H9 (cell line): ENCODE results near the gene KREMEN1. TPM values are rescaled to one million over a fixed set of nuclear protein-coding genes. Genes with fewer than 3 reads are reported as not detected.

ENCODE experiments used
- DNase-seq: peaks from one replicate; pipeline ENCODE4 v3.0.0-alpha.2; 2017
- H2AFZ ChIP-seq: one replicate; pipeline ENCODE4 v1.6.1; 2013; ENCODE audit warnings: mild to moderate bottlenecking, low read length, control low read depth, moderate library complexity
- H2AK5ac ChIP-seq: 2 replicates; pipeline ENCODE4 v1.6.1; 2013; ENCODE audit warnings: low read length, control low read depth, mixed read lengths; ENCODE audit not compliant: insufficient read length
- H2BK120ac ChIP-seq: one replicate; pipeline ENCODE4 v1.6.1; 2013; ENCODE audit warnings: low read depth, mild to moderate bottlenecking, low read length, control low read depth, inconsistent platforms; ENCODE audit not compliant: poor library complexity, severe bottlenecking
- H2BK12ac ChIP-seq: 2 replicates; pipeline ENCODE4 v1.6.1; 2013; ENCODE audit warnings: low read length, control low read depth, mixed read lengths, low read depth; ENCODE audit not compliant: insufficient read length
- H2BK15ac ChIP-seq: 2 replicates; pipeline ENCODE4 v1.6.1; 2013; ENCODE audit warnings: low read depth, low read length, control low read depth
- H2BK20ac ChIP-seq: one replicate; pipeline ENCODE4 v1.6.1; 2013; ENCODE audit warnings: low read depth, mild to moderate bottlenecking, low read length, control low read depth, inconsistent platforms; ENCODE audit not compliant: poor library complexity, severe bottlenecking
- H2BK5ac ChIP-seq: 2 replicates; pipeline ENCODE4 v1.6.1; 2013; ENCODE audit warnings: low read length, control low read depth, mixed read lengths; ENCODE audit not compliant: insufficient read length
- H3K14ac ChIP-seq: 2 replicates; pipeline ENCODE4 v1.6.1; 2013; ENCODE audit warnings: low read length, control low read depth; ENCODE audit not compliant: insufficient read depth
- H3K18ac ChIP-seq: 2 replicates; pipeline ENCODE4 v1.6.1; 2013; ENCODE audit warnings: low read depth, mild to moderate bottlenecking, mixed read lengths, low read length, control low read depth; ENCODE audit not compliant: insufficient read length
- H3K23ac ChIP-seq: 2 replicates; pipeline ENCODE4 v1.6.1; 2013; ENCODE audit warnings: low read length, control low read depth, mixed read lengths, low read depth; ENCODE audit not compliant: insufficient read length
- H3K23me2 ChIP-seq: 2 replicates; pipeline ENCODE4 v1.6.1; 2013; ENCODE audit warnings: low read depth, mild to moderate bottlenecking, mixed read lengths, low read length, control low read depth; ENCODE audit not compliant: insufficient read length, poor library complexity, severe bottlenecking
- H3K27ac ChIP-seq: 2 replicates; pipeline ENCODE4 v1.5.1; 2013; ENCODE audit warnings: low read length, control low read depth, mixed read lengths, low read depth; ENCODE audit not compliant: insufficient read length
- H3K27me3 ChIP-seq: 2 replicates; pipeline ENCODE4 v1.6.1; 2013; ENCODE audit warnings: low read length, control low read depth, inconsistent platforms; ENCODE audit not compliant: insufficient read depth
- H3K4ac ChIP-seq: 2 replicates; pipeline ENCODE4 v1.6.1; 2013; ENCODE audit warnings: low read depth, mild to moderate bottlenecking, control low read depth, inconsistent platforms, low read length, moderate library complexity
- H3K4me1 ChIP-seq: 2 replicates; pipeline ENCODE4 v1.6.1; 2013; ENCODE audit warnings: low read length, control low read depth, inconsistent platforms; ENCODE audit not compliant: insufficient read depth
- H3K4me2 ChIP-seq: 2 replicates; pipeline ENCODE4 v1.6.1; 2013; ENCODE audit warnings: low read length, control low read depth, mixed read lengths; ENCODE audit not compliant: insufficient read length, insufficient read depth
- H3K56ac ChIP-seq: 2 replicates; pipeline ENCODE4 v1.6.1; 2013; ENCODE audit warnings: low read depth, mild to moderate bottlenecking, mixed read lengths, low read length, control low read depth; ENCODE audit not compliant: insufficient read length
- H3K79me1 ChIP-seq: 2 replicates; pipeline ENCODE4 v1.6.1; 2013; ENCODE audit warnings: low read depth, mild to moderate bottlenecking, moderate library complexity, low read length, control low read depth, inconsistent platforms; ENCODE audit not compliant: insufficient read depth, poor library complexity, severe bottlenecking
- H3K79me2 ChIP-seq: 2 replicates; pipeline ENCODE4 v1.6.1; 2013; ENCODE audit warnings: low read length, control low read depth, inconsistent platforms; ENCODE audit not compliant: insufficient read depth
- H3K9ac ChIP-seq: 2 replicates; pipeline ENCODE4 v1.6.1; 2013; ENCODE audit warnings: low read length, control low read depth, mixed read lengths; ENCODE audit not compliant: insufficient read length; ENCODE audit errors: extremely low read depth
- H3K9me3 ChIP-seq: one replicate; pipeline ENCODE4 v1.6.1; 2013; ENCODE audit warnings: low read depth, low read length, inconsistent platforms; ENCODE audit not compliant: control insufficient read depth
- H3T11ph ChIP-seq: one replicate; pipeline ENCODE4 v1.6.1; 2013; ENCODE audit warnings: mild to moderate bottlenecking, low read length, control low read depth, inconsistent platforms
- H4K20me1 ChIP-seq: one replicate; pipeline ENCODE4 v1.6.1; 2013; ENCODE audit not compliant: control insufficient read depth, insufficient read length, insufficient read depth
- H4K5ac ChIP-seq: 2 replicates; pipeline ENCODE4 v1.6.1; 2013; ENCODE audit warnings: low read depth, mild to moderate bottlenecking, mixed read lengths, low read length, control low read depth; ENCODE audit not compliant: insufficient read length
- H4K8ac ChIP-seq: replicated peaks from 2 replicates; pipeline ENCODE4 v1.6.1; 2013; ENCODE audit warnings: low read length, control low read depth, mixed read lengths, low read depth; ENCODE audit not compliant: insufficient read length
- H4K91ac ChIP-seq: 2 replicates; pipeline ENCODE4 v1.6.1; 2013; ENCODE audit warnings: low read depth, mild to moderate bottlenecking, moderate library complexity, mixed read lengths, low read length, control low read depth; ENCODE audit not compliant: insufficient read length
- H3K27ac Mint-ChIP-seq, 3 experiments: 2 replicates in 2 of 3; 3 replicates in 1 of 3; pipeline ENCODE4 v1.8.0; 2020 to 2021; ENCODE audit warnings: mixed read lengths in 3 of 3, mild to moderate bottlenecking in 1 of 3, moderate library complexity in 1 of 3
- H3K27me3 Mint-ChIP-seq: 2 replicates; pipeline ENCODE4 v1.8.0; 2021; ENCODE audit warnings: low read depth, mild to moderate bottlenecking, moderate library complexity, mixed read lengths
- H3K36me3 Mint-ChIP-seq, 3 experiments: 2 replicates in 2 of 3; 3 replicates in 1 of 3; pipeline ENCODE4 v1.8.0; 2020 to 2021; ENCODE audit warnings: low read depth in 3 of 3, mixed read lengths in 3 of 3; ENCODE audit not compliant: insufficient read depth in 1 of 3
- H3K4me1 Mint-ChIP-seq, 2 experiments: 2 replicates each; pipeline ENCODE4 v1.8.0; 2020; ENCODE audit warnings: mixed read lengths in 2 of 2
- H3K4me3 Mint-ChIP-seq, 2 experiments: 2 replicates in 1 of 2; 3 replicates in 1 of 2; pipeline ENCODE4 v1.8.0; 2020 to 2021; ENCODE audit warnings: mild to moderate bottlenecking in 2 of 2, mixed read lengths in 2 of 2, moderate library complexity in 1 of 2
- H3K9me3 Mint-ChIP-seq, 2 experiments: 2 replicates in 1 of 2; 3 replicates in 1 of 2; pipeline ENCODE4 v1.8.0; 2020; ENCODE audit warnings: mild to moderate bottlenecking in 2 of 2, mixed read lengths in 2 of 2, moderate library complexity in 1 of 2
- WGBS: extraction: QIAGEN DNeasy Blood & Tissue Kit; methylation state at CpG from one replicate; pipeline ENCODE4 v1.1.7; 2013; ENCODE audit warnings: missing lambda C conversion rate, low lambda C conversion rate, mixed read lengths; ENCODE audit not compliant: insufficient read length; ENCODE audit errors: extremely low coverage; 5-methylcytosine and 5-hydroxymethylcytosine counted together
- total RNA-seq: library from RNA; stranded (reverse); gene quantifications from 2 replicates; pipeline ENCODE4 v1.2.1, GENCODE V29; 2021
- TF ChIP-seq, protein P1 (sequence below): fragments of 200-600 bp; sonication (generic); conservative IDR thresholded peaks from 3 replicates; pipeline ENCODE4 v1.8.0; 2021; ENCODE audit warnings: antibody characterized with exemption, mild to moderate bottlenecking

KREMEN1 gene
- total RNA-seq, 1 experiment from 2014 or later, result 2.4 TPM

DNA sequence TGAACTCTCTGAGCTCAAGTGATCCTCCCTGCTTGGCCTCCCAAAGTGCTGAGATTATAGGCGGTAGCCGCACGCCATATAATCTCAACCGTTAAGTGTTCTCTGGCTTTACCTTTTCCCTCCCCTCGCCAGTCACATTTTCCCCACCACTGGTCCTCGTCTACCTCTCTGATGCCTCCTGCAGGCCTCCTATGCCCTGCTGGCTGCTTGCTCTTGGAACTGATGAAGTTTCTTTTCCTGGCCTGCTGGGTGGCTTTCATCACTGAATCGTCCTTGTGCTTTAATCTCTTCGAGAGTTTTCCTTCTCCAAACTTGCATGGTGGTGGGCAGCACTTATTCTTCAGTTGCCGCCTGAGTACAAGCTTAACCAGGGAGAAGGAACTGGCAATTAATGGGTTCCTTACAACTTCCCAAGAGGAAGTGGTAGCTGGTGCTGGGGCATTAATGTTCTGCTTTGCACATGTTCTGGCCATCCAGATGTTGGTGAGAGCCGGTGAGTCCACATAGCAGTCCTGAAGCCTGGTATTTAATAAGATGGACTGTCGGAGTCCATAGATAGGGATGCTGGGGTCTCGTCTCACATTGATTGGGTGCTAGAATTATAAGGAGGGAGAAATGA lies 12.5 kb upstream of the KREMEN1 start:
- H3K27ac ChIP-seq, result no peak overlapping the region
- Mint-ChIP-seq H3K36me3 (no peaks in the 10 kb centered on the region; a peak in 1 of 7 replicates), H3K4me3 (no peak overlapping the region), H3K27me3 (peaks cover 7% of the 10 kb centered on the region), H3K9me3 (no peaks in the 10 kb centered on the region; a peak in 1 of 5 replicates), H3K27ac (no peak overlapping the region), H3K4me1 (peaks cover 27 to 35% of the 10 kb centered on the region in 2 experiments)
- TF ChIP-seq, protein P1, sequence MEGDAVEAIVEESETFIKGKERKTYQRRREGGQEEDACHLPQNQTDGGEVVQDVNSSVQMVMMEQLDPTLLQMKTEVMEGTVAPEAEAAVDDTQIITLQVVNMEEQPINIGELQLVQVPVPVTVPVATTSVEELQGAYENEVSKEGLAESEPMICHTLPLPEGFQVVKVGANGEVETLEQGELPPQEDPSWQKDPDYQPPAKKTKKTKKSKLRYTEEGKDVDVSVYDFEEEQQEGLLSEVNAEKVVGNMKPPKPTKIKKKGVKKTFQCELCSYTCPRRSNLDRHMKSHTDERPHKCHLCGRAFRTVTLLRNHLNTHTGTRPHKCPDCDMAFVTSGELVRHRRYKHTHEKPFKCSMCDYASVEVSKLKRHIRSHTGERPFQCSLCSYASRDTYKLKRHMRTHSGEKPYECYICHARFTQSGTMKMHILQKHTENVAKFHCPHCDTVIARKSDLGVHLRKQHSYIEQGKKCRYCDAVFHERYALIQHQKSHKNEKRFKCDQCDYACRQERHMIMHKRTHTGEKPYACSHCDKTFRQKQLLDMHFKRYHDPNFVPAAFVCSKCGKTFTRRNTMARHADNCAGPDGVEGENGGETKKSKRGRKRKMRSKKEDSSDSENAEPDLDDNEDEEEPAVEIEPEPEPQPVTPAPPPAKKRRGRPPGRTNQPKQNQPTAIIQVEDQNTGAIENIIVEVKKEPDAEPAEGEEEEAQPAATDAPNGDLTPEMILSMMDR, result peak; percentile 49; the same call in 2 of the 3 replicates
- no peak overlapping the region for H2AK5ac ChIP-seq
- H3K4me1 ChIP-seq, result no peaks in the 10 kb centered on the region; the same call in 1 of the 2 replicates
- H3K4me2 ChIP-seq, result no peak overlapping the region
- no peaks in the 10 kb centered on the region for H3K79me1 ChIP-seq
- H3K9me3 ChIP-seq, result no peaks in the 10 kb centered on the region
- no peaks in the 10 kb centered on the region for H3K27me3 ChIP-seq
- no peak overlapping the region for H3K14ac ChIP-seq
- H4K8ac ChIP-seq, result no peak overlapping the region
- no peak overlapping the region for H3K4ac ChIP-seq
- H2BK20ac ChIP-seq, result no peak overlapping the region
- H3K23me2 ChIP-seq, result no peaks in the 10 kb centered on the region
- no peak overlapping the region for H3K56ac ChIP-seq
- H4K91ac ChIP-seq, result no peak overlapping the region
- H3K23ac ChIP-seq, result no peak overlapping the region
- no peak overlapping the region for H2BK12ac ChIP-seq
- H2BK120ac ChIP-seq, result no peak overlapping the region
- H3K79me2 ChIP-seq, result no peaks in the 10 kb centered on the region
- DNase-seq, result no peak
- H2AFZ ChIP-seq, result no peak overlapping the region
- no peak overlapping the region for H4K5ac ChIP-seq
- H4K20me1 ChIP-seq, result no peaks in the 10 kb centered on the region
- H2BK5ac ChIP-seq, result no peak overlapping the region
- H3K18ac ChIP-seq, result no peak overlapping the region
- H2BK15ac ChIP-seq, result no peak overlapping the region
- no peak overlapping the region for H3T11ph ChIP-seq
- no CpG with 5 or more reads among the region's 12 CpGs for WGBS
- no peak overlapping the region for H3K9ac ChIP-seq
